Colonic mucosa (tissue), 4 donors: Measurements from ENCODE around the gene MTA1. TPM values are rescaled to one million over a fixed set of nuclear protein-coding genes. Genes with fewer than 3 reads are reported as not detected.
A peak's percentile ranks its signal among the peaks of the same experiment; 100 is the strongest.

Source experiments
- DNase-seq: peaks from one replicate; pipeline ENCODE4 v3.0.0-alpha.2; 2020
- H3K27ac ChIP-seq: fragments of 200-600 bp; one replicate; pipeline ENCODE4 v1.8.0; 2021
- H3K27me3 ChIP-seq: fragments of 200-600 bp; one replicate; pipeline ENCODE4 v1.8.0; 2021
- H3K36me3 ChIP-seq: fragments of 200-600 bp; one replicate; pipeline ENCODE4 v1.8.0; 2021
- H3K4me1 ChIP-seq: fragments of 200-600 bp; one replicate; pipeline ENCODE4 v1.8.0; 2021; ENCODE audit warnings: mild to moderate bottlenecking
- H3K4me3 ChIP-seq: fragments of 200-600 bp; one replicate; pipeline ENCODE4 v1.8.0; 2021
- H3K9ac ChIP-seq, 2 donors: one replicate each; pipeline ENCODE4 v1.7.0; 2013; ENCODE audit warnings: control low read depth in 2 of 2, low read depth in 2 of 2, low read length in 2 of 2
- H3K9me3 ChIP-seq: fragments of 200-600 bp; one replicate; pipeline ENCODE4 v1.8.0; 2021
- intact Hi-C: fragments of 100-400 bp; cut with DNase I; formaldehyde crosslinking; loops from one replicate; pipeline ENCODE4 v1.14.1; 2022
- total RNA-seq, 2 donors: library from RNA; stranded (reverse); fragmentation: NEBNext Ultra II Directional in 1 of 2; extraction: Animal tissue kit (Norgen Biotek cat#: 25700) in 1 of 2; gene quantifications; one replicate each; pipeline ENCODE4 v1.2.1, GENCODE V29; 2021
- TF ChIP-seq, protein P1 (sequence below): fragments of 200-600 bp; IDR thresholded peaks from one replicate; pipeline ENCODE4 v1.8.0; 2022; ENCODE audit warnings: antibody characterized with exemption, mild to moderate bottlenecking
- donor health status: healthy.
- donor health status: DM: no; HTN: no; CAD: no.
- donor health status: DM: no; HTN: no; CAD: no.

The MTA1 gene
- total RNA-seq, 2 donors from 2014 or later, result 47.0 to 90.2 TPM

DNA sequence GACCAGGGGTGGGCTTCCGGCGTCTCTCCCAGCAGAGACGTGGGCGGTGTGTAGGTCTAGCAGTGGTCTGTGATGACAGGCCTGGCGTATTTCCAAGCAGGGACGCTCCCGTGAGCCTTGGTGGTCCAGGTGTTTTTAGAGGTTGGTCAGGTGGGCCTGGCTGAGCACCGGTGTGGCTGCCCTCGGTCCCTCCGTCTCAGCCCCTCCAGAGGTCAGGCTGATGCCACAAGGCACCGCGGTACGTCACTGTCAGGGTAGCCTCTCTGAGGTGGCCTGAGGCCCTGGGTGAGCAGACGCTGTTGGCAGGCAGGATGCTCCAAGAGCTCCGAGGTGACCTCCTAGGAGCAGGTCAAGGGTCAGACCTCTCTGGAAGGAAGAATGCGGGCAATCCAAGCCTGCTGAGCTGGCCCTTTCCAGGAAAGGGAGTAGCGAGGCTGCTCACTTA, 13.6 kb downstream of the MTA1 start:
- H3K27me3 ChIP-seq, result no peaks in the 10 kb centered on the region
- no peak overlapping the region for H3K4me3 ChIP-seq
- intact Hi-C loops, result no loop called here
- H3K9me3 ChIP-seq, result no peaks in the 10 kb centered on the region
- H3K27ac ChIP-seq, result no peak overlapping the region
- no peaks in the 10 kb centered on the region for H3K4me1 ChIP-seq
- TF ChIP-seq, protein P1, sequence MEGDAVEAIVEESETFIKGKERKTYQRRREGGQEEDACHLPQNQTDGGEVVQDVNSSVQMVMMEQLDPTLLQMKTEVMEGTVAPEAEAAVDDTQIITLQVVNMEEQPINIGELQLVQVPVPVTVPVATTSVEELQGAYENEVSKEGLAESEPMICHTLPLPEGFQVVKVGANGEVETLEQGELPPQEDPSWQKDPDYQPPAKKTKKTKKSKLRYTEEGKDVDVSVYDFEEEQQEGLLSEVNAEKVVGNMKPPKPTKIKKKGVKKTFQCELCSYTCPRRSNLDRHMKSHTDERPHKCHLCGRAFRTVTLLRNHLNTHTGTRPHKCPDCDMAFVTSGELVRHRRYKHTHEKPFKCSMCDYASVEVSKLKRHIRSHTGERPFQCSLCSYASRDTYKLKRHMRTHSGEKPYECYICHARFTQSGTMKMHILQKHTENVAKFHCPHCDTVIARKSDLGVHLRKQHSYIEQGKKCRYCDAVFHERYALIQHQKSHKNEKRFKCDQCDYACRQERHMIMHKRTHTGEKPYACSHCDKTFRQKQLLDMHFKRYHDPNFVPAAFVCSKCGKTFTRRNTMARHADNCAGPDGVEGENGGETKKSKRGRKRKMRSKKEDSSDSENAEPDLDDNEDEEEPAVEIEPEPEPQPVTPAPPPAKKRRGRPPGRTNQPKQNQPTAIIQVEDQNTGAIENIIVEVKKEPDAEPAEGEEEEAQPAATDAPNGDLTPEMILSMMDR, result no peak
- H3K36me3 ChIP-seq, result no peaks in the 10 kb centered on the region
- no peak overlapping the region for H3K9ac ChIP-seq
- no peak for DNase-seq

DNA sequence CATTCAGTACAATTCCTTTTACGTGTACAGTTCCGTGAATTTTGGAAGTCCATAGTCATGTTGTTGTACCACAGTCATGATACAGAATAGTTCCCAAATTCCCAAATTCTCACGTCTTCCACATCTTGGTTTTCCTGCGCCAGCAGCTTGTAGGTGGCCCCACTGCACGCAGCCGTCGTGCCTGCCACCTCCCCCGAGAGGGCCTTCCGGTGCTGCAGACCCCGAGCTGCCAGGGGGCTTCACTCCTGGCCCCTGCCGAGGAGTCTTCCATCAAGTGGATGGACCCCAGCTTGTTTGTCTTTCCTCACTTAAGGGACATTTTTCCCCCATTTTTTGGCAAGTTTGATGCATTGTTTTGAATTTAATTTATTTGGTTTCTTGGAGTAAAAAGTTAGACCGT, 16.8 kb downstream of the MTA1 start:
- Histone ChIP-seq H3K27me3 (no peaks in the 10 kb centered on the region), H3K4me1 (no peaks in the 10 kb centered on the region), H3K4me3 (no peak overlapping the region), H3K9ac (no peak overlapping the region), H3K9me3 (no peaks in the 10 kb centered on the region), H3K36me3 (no peaks in the 10 kb centered on the region), H3K27ac (no peak overlapping the region)
- intact Hi-C loops, result loop anchor here (5.0 kb wide), 1 partner anchor 74 kb away; no protein-coding TSS in a partner anchor
- TF ChIP-seq, protein P1, result no peak
- no peak for DNase-seq

DNA sequence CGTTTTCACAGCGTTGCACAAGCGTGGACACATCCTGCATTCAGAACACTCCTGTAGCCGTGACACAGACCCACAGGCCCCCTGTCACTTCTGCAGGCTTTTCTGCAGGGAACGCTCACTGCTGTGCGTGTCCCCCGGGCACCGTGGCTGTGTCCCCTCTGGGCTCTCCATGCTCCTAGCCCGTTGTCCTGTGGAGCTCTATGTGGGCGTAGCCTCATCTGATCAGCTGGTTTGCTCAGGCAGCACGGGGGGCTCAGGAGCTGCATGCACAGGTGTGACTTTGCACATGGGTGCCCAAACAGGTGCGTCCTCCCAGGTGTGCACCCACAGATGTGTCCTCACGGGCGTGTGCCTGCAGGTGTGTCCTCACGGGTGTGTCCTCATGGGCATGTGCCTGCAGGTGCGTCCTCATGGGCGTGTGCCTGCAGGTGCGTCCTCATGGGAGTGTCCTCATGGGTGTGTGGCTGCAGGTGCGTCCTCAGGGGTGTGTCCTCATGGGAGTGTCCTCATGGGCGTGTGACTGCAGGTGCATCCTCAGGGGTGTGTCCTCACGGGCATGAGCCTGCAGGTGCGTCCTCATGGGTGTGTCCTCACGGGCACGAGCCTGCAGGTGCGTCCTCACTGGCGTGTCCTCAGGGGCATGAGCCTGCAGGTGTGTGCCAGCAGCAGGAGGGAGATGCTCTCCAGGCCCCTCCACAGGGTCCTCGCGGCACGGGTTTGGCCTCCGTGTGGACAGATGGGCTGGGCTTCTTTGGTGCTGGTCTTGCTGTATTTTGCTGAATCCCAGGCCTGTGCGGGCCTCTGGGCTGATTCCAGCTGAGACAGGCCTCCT, 17.5 kb downstream of the MTA1 start:
- Histone ChIP-seq H3K27ac (no peak overlapping the region), H3K27me3 (no peaks in the 10 kb centered on the region), H3K9me3 (no peaks in the 10 kb centered on the region), H3K4me3 (no peak overlapping the region), H3K9ac (no peak overlapping the region), H3K36me3 (no peaks in the 10 kb centered on the region), H3K4me1 (no peaks in the 10 kb centered on the region)
- DNase-seq, result peak; percentile 62
- intact Hi-C loops, result loop anchor here (5.0 kb wide), 1 partner anchor 75 kb away; no protein-coding TSS in a partner anchor
- TF ChIP-seq, protein P1, result no peak

DNA sequence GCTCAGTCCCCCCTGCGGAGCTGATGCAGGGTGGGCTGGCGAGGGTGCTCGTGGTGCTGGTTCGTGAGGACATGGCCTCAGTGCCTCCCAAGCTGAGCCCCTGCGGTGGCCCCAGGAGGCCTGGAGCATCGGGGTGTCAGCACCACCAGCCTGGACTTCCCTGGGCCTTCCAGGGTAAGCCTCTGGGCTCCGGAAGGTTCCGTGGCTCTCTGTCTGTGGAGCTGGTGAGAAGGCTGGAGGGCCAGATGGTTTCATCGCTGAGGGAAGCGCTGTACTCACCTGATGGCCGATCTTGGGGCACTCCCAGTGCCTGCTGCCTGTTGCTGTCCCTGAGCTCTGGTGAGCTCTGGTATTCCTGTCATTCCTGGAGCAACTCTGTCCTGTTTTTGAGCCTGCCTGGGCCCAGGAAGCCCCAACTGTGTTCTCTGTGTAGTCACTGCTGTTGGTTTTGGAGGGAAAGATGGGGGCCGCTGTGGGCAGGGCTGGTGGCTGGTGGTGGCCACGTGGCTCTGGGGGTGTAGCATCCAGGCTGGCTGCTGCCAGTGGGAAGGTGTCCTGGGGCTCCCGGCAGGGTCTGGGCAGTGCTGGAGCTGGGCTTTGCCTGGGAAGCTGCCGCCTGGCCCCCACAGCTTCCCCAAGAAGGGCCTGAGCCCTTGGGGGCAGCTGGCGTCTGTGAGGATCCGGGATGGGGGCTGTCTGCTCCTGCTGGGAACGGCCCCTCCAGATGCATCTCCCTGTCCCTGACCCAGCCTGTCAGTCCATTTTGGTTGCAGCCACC, 18.3 kb downstream of the MTA1 start:
- H3K9ac ChIP-seq, result no peak overlapping the region
- H3K27me3 ChIP-seq, result no peaks in the 10 kb centered on the region
- no peak for DNase-seq
- intact Hi-C loops, result loop anchor here (5.0 kb wide), 1 partner anchor 76 kb away; no protein-coding TSS in a partner anchor
- TF ChIP-seq, protein P1, result no peak
- no peak overlapping the region for H3K27ac ChIP-seq
- no peaks in the 10 kb centered on the region for H3K9me3 ChIP-seq
- H3K4me3 ChIP-seq, result no peak overlapping the region
- H3K36me3 ChIP-seq, result no peaks in the 10 kb centered on the region
- no peaks in the 10 kb centered on the region for H3K4me1 ChIP-seq

DNA sequence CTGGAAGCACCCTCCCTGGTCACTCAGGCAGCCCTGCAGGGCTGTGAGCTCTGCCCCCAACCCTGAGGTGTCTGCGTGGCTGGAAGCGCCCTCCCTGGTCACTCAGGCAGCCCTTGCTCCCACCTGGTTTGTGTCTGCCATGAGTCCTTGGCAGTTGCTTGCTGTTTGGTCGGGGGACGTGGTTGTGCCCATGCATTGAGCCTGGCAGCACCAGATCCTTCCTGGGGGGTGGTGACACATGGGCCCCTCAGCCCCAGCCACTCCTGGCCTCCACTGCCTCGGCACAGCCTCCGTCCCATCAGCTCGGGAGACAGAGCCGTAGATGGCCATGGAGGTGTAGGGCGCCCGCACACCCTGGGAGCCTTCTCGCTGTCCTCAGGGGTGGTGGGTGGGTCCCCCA, 19.6 kb downstream of the MTA1 start:
- no peak for DNase-seq

More for the DNA sequence above, 19.6 kb downstream of the MTA1 start:
- Histone ChIP-seq H3K4me3 (no peak overlapping the region), H3K9ac (no peak overlapping the region), H3K9me3 (no peaks in the 10 kb centered on the region), H3K27ac (no peak overlapping the region), H3K36me3 (no peaks in the 10 kb centered on the region), H3K27me3 (no peaks in the 10 kb centered on the region), H3K4me1 (no peaks in the 10 kb centered on the region)
- intact Hi-C loops, result loop anchor here (5.0 kb wide), 1 partner anchor 77 kb away; no protein-coding TSS in a partner anchor
- TF ChIP-seq, protein P1, result no peak
